SK-N-SH (cell line): ENCODE data around the gene CACNA1G.

Experiments used
- CTCF ChIP-seq: fragments of 200-600 bp; sonication (generic); IDR thresholded peaks from 2 replicates; pipeline ENCODE4 v1.6.1; 2017; ENCODE audit warnings: antibody characterized with exemption, mild to moderate bottlenecking, moderate library complexity
- EP300 ChIP-seq, 2 experiments: IDR thresholded peaks; 2 replicates each; pipeline versions ENCODE4 v1.4.0 to v1.6.1; 2012; ENCODE audit warnings: borderline replicate concordance in 1 of 2, low read depth in 1 of 2, low read length in 1 of 2
- FOXM1 ChIP-seq: IDR thresholded peaks from 2 replicates; pipeline ENCODE4 v1.4.0; 2012; ENCODE audit warnings: low read depth, mild to moderate bottlenecking
- GABPA ChIP-seq: IDR thresholded peaks from 2 replicates; pipeline ENCODE4 v1.4.0; 2012; ENCODE audit warnings: low read depth, mild to moderate bottlenecking
- MAX ChIP-seq: IDR thresholded peaks from 2 replicates; pipeline ENCODE4 v1.4.0; 2012; ENCODE audit warnings: low read depth
- MEF2A ChIP-seq: IDR thresholded peaks from 2 replicates; pipeline ENCODE4 v1.4.0; 2012; ENCODE audit warnings: low read depth, borderline replicate concordance
- POLR2AphosphoS5 ChIP-seq: IDR thresholded peaks from 2 replicates; pipeline ENCODE4 v1.6.1; 2012; ENCODE audit warnings: low read depth, low read length
- ZBTB33 ChIP-seq: IDR thresholded peaks from 2 replicates; pipeline ENCODE4 v1.4.0; 2012; ENCODE audit warnings: low read depth, borderline replicate concordance

- TF ChIP-seq ZBTB33 (no peak), MEF2A (no peak), POLR2AphosphoS5 (no peak), CTCF (no peak), EP300 (IDR thresholded peaks at IDR 0.05; ENCODE audit: borderline replicate concordance in 1 of 2, low read depth in 1 of 2, low read length in 1 of 2) (no peak), MAX (no peak), GABPA (no peak), FOXM1 (no peak)
These were observed 13.8 kb upstream of the CACNA1G start for GRCh38 chr17:50546701-50547034.
